CD4-positive, alpha-beta T cell treated with Interleukin-17A for 4 hours (primary cell): ENCODE results near the gene PGM1.

ENCODE experiments used
- DNase-seq: peaks from one replicate; pipeline ENCODE4 v3.0.0-alpha.2; 2020; ENCODE audit warnings: mixed read lengths

The PGM1 gene

GRCh38 chr1:63669151-63669961 lies 76.1 kb downstream of the PGM1 start:
- DNase-seq = no peak

DNA sequence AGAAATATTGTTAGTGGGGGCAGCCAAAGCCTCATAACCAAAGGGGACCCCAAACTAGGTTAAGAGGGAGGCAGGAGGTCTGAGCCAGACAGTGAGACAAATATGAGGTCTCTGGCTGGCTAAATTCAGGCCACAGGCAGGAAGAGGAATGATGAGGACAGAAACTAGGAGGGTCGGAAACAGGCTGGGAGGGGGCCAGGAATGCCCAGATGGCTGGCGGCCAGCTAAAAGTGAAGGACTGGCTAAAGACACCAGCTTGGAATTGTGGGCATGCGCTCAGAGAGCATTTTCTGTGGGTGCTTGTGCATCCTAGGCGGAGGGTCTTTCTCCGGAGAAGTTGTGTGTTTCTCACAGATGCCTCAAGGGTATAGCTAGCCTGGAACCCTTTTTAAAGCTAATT lies 77.0 kb downstream of the PGM1 start:
- no peak for DNase-seq

- DNase-seq = no peak
Observed at GRCh38 chr1:63671514-63671913, 78.3 kb downstream of the PGM1 start.

DNA sequence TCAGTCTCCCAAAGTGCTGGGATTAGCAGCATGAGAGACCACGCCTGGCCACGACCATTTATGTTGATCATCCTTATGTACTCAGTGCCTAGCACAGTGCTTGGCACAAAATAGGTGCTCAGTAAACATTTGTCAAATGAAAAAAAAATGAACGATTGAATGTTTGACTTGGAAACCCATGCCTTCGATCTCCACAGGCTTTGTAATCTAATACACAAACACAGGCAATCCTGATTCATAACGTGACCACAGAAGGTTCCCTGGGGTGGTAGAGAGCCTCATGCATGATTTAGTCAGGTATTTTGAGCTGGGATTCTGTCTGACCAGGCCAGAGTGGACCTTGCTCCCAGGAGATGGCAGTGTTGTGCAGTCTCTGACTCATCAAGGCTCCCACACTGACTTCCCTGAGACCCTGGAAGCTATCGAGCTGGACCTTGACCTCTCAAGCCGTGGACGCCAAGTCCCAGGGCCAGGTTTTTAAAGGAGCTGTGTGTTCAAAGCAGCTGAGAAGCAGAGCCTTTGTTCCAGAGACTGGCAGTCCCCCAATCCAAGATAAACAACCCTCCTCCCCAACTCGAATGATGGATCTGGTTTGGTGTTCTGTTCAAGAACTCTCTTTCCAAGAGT lies 81.1 kb downstream of the PGM1 start:
- no peak for DNase-seq

DNA sequence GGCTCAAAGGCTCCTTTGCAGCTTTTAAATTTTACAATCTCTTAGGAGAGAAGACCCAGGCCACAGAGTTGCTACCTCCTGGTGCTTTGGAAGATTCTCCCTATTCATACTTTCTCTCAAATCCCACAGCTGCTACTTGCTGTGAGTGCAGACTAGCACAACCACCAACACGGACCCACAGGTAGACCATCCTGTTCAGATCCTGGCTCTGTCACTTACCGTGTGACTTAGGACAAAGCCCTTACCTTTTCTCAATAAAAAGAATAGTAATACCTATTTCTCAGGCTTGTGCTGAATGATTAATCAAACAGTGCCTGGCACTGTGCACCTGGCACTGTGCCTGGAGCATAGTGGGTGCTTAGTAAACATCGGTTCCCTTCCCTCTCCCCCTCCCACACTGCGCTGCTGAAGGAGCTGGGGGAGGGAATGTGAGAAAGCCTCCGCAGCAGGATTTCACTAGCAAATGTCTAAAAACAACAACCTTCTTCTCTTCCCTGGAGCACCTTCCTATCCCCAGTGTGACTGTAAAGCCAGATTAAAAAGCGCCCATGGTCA lies 81.7 kb downstream of the PGM1 start:
- DNase-seq = no peak

DNA sequence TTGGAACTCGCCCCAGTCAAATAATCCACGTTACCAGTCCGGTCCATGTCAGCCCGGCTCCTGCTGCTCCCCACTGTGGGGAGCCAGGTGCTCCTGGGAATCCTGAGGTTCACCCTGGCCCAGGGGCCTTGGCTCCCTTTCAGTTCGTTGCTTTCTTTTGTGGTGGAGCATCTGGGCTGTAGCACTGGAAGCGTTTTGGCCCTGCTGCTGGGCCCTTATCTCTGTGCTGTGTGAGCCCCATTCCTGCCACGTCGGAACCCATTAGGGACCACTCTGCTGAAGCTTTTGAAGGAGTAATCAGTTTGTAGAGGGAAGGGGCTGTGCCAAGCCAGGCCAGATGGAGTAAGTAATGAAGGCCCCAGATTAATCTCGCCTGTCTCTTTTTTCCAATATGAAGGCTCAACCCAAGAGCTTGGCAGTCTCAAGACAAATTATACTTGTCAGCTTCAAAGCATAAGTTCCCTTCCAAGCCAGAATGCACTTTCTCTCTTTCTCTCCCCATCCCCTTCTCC lies 82.3 kb downstream of the PGM1 start:
- no peak for DNase-seq

DNA sequence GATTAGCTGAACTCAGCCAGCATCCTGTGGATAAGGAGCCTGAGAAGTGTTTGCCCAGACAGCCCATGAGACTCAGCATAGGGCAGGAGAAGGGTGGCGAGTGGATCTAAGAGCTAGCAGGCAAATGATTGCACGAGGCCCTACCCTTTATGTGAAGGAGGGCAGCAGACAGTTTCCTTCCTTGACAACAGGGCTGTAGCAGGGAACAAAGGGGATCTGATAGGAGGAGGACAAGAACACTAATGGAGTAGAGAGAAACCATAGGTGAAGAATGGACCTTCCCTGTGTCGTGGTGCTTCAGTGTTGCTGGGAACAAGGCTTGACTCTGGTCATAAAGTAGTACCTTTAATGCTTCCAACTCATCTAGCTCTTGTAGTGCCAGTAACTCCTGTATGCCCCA lies 84.3 kb downstream of the PGM1 start:
- DNase-seq = no peak

- DNase-seq = no peak
Observed at GRCh38 chr1:63678200-63678599, 85.0 kb downstream of the PGM1 start.

GRCh38 chr1:63679076-63679475 lies 85.9 kb downstream of the PGM1 start:
- no peak for DNase-seq

DNA sequence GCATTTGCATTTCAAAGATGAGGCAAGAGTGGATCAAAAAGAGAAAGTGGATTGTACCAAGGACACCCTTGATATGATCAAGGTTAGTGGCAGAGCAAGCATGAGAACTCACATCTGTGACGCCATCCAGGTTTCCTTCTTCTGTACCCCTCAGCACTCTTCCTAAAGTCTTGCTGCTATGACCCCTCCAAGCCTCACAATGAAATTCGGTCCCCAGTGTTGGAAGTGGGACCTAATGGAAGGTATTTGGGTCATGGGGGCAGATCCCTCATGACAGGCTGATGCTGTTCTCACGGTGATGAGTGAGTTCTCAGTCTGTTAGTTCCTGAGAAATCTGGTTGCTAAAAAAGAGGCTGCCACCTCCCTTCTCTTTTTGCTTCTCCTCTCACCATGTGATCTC lies 86.4 kb downstream of the PGM1 start:
- no peak for DNase-seq

DNA sequence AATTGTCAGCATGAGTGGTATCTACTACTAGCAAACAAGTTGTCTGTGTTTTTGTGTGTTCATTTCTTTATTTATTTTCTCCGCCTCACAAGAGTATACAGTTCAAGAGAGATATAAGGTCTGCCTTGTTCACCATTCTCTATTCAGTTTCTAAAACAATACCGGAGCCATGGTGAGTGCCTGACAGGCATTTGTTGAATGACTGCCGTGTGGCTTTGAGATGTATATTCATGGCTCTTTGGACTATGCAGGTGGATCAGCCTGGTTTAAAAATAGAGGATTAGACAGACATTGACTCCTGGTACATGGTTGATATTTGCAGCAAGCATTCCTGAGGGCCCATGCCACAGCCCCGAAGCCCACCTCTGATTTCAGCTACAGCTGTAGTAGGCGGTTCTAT lies 89.7 kb downstream of the PGM1 start:
- DNase-seq = no peak

DNA sequence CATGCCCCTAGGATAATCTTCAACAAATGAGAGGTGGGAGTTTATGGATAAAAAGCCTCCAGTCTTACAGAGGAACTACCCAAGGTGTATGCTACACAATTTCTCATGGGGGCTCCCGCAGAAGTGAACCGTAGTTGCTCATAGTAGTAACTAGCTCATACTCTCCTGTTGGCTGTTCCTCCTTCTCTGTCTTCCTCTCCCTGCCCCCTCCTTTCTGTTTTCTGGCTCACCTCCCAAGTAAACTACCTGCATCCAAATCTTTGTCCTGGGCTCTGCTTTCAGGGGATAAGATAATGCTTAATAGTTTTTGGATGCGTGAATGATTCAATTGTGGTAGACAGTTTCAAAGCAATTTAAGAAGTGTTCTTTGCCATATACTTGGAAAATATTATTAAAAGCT lies 90.5 kb downstream of the PGM1 start:
- DNase-seq = no peak

DNA sequence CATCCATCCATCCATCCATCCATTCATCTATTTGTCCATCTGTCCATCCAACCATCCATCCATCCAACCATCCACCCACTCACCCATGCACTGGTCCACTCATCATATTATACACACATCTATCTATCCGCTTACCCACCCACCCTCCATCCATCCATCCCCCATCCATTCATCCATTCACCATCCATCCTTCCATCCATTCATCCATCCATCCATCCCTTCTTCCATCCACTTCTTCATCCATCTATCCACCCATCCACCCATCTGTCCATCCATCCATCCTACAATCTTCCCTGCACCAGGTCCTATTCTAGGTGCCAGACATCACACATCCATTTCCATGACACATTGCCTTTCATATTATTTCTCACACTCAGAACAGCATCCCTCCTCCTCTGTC lies 93.5 kb downstream of the PGM1 start:
- no peak for DNase-seq

GRCh38 chr1:63688302-63688890 lies 95.2 kb downstream of the PGM1 start:
- no peak for DNase-seq

GRCh38 chr1:63690966-63691700 lies 97.9 kb downstream of the PGM1 start:
- no peak for DNase-seq

- DNase-seq = peak; percentile 9
Observed at GRCh38 chr1:63691701-63692425, 98.7 kb downstream of the PGM1 start.

GRCh38 chr1:63693944-63694571 lies 100.8 kb downstream of the PGM1 start:
- no peak for DNase-seq

DNA sequence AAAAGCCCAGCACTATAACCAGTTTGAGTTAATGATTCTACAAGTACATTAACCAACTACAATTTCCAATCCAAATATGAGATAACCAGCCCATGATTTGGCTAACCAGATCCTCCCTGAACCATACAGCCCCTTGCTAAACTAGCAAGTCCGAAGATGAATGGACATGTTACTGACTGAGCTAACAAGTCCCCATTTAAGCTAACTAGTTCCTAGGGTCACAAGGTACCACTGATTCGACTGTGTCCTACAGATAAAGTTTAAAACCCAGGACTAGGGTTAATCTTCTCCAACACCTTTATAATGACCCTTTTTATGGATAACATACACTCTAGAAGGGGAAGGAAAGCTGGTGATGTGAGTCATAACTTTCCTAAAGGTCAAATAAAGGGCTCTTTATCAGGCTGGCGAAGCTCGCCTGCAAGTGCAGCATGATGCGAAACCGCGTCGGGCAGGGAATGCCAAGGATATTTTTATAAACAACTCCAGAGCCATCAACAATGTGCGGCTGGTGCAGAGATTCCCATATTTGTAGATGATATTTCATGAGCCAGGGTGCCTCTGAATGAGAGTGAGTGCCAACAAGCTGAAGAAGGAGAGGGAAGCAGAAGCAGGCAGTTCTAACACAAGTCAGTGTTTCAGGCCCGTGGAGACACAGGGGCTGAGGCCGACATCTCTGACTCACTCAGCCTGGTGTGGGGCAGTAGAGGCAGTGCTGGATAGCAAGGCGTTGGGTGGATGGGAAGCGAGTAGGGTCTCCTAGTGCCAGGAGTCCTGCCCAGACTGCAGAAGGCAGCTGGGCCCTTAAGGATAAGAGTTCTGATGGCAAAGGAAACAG lies 105.0 kb downstream of the PGM1 start:
- DNase-seq = no peak

DNA sequence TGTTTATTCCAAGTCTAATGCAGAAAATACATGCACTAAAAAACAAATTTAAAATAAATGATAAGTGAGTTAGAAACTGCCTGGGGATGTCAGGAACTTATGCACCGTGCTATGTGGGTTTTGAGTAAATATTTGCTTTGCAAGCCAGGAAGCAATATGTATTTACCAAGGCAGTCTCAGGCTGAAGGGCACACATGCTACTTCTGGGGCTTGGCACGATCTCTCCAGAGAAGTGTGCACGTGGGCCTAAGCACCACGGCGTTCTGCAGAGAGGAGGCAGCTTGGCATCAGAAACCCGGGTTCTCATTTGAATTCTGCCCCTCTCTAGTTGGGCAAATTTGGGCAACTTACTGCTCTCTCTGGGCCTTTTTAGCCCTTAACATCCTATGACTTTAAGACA lies 108.0 kb downstream of the PGM1 start:
- DNase-seq = no peak

GRCh38 chr1:63703701-63704107 lies 110.5 kb downstream of the PGM1 start:
- DNase-seq = no peak

DNA sequence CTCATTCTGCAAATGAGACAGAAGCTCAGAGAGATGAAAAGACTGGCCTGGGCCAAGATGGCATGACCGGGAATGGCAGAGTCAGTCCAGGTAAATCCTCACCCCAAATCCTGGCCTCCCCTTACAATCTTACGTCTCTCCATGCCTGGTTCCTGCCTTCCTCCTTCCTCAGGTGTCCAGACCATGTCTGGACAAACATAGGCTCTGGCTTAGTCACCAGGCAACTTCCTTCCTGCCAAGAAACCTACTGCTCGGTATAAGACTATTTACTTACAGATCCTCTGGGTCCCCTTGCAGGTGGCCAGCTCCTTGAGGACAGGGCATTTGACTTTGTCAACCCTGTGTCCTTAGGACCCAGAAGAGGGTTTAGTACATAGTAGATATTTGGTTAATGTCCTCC lies 111.2 kb downstream of the PGM1 start:
- DNase-seq = no peak
